Liver (tissue), 9 donors: ENCODE data around the gene SNRPA1. TPM values are rescaled to one million over a fixed set of nuclear protein-coding genes. Genes with fewer than 3 reads are reported as not detected.
A peak's percentile ranks its signal among the peaks of the same experiment; 100 is the strongest.

Experiments
- DNase-seq: peaks from one replicate; pipeline ENCODE4 v3.0.0-alpha.2; 2017; ENCODE audit warnings: low spot score
- H3K27ac ChIP-seq, 2 donors: one replicate each; pipeline ENCODE4 v1.7.0; 2013; ENCODE audit warnings: inconsistent platforms in 2 of 2, low read length in 2 of 2, control low read depth in 1 of 2, low read depth in 1 of 2, mild to moderate bottlenecking in 1 of 2
- H3K27me3 ChIP-seq, 4 donors: one replicate each; pipeline versions ENCODE4 v1.6.1 to v1.7.0; 2013; ENCODE audit warnings: low read length in 3 of 4, inconsistent platforms in 1 of 4, mild to moderate bottlenecking in 1 of 4, moderate library complexity in 1 of 4; ENCODE audit not compliant: control insufficient read depth in 4 of 4, insufficient read depth in 4 of 4
- H3K36me3 ChIP-seq, 4 donors: one replicate each; pipeline versions ENCODE4 v1.6.1 to v1.7.0; 2013; ENCODE audit warnings: low read length in 3 of 4, mild to moderate bottlenecking in 3 of 4, low read depth in 1 of 4, moderate library complexity in 1 of 4; ENCODE audit not compliant: control insufficient read depth in 4 of 4, insufficient read depth in 3 of 4
- H3K4me1 ChIP-seq, 4 donors: one replicate each; pipeline versions ENCODE4 v1.6.1 to v1.7.0; 2013; ENCODE audit warnings: low read length in 3 of 4, mild to moderate bottlenecking in 3 of 4, moderate library complexity in 1 of 4; ENCODE audit not compliant: control insufficient read depth in 4 of 4, insufficient read depth in 4 of 4
- H3K4me3 ChIP-seq, 3 donors: one replicate each; pipeline versions ENCODE4 v1.6.1 to v1.7.0; 2013; ENCODE audit warnings: low read length in 3 of 3, control low read depth in 1 of 3, low read depth in 1 of 3, mild to moderate bottlenecking in 1 of 3
- H3K9ac ChIP-seq, 2 donors: one replicate each; pipeline ENCODE4 v1.7.0; 2013; ENCODE audit warnings: low read length in 2 of 2, mild to moderate bottlenecking in 2 of 2, moderate library complexity in 2 of 2, control low read depth in 1 of 2, low read depth in 1 of 2
- H3K9me3 ChIP-seq, 4 donors: one replicate each; pipeline versions ENCODE4 v1.6.1 to v1.7.0; 2013; ENCODE audit warnings: low read length in 3 of 4; ENCODE audit not compliant: control insufficient read depth in 4 of 4
- ATF3 ChIP-seq: IDR thresholded peaks from 2 replicates; pipeline ENCODE4 v1.6.1; 2016; ENCODE audit warnings: antibody characterized with exemption
- EGR1 ChIP-seq, 2 donors: IDR thresholded peaks; 2 replicates each; pipeline ENCODE4 v1.6.1; 2016 to 2018; ENCODE audit warnings: antibody characterized with exemption in 2 of 2, low read depth in 2 of 2
- FOXA1 ChIP-seq: IDR thresholded peaks from 2 replicates; pipeline ENCODE4 v1.6.1; 2016; ENCODE audit warnings: antibody characterized with exemption
- FOXA2 ChIP-seq: IDR thresholded peaks from 2 replicates; pipeline ENCODE4 v1.6.1; 2016; ENCODE audit warnings: antibody characterized with exemption
- GABPA ChIP-seq, 2 donors: IDR thresholded peaks in 1 of 2; conservative IDR thresholded peaks in 1 of 2; 2 replicates each; pipeline ENCODE4 v1.6.1; 2016; ENCODE audit warnings: antibody characterized with exemption in 2 of 2, mild to moderate bottlenecking in 1 of 2, moderate library complexity in 1 of 2
- HNF4A ChIP-seq, 2 donors: conservative IDR thresholded peaks; 2 replicates each; pipeline ENCODE4 v1.6.1; 2016; ENCODE audit warnings: antibody characterized with exemption in 2 of 2, mild to moderate bottlenecking in 2 of 2
- HNF4G ChIP-seq: IDR thresholded peaks from 2 replicates; pipeline ENCODE4 v1.6.1; 2016; ENCODE audit warnings: antibody characterized with exemption
- JUND ChIP-seq, 2 donors: IDR thresholded peaks; 2 replicates each; pipeline ENCODE4 v1.6.1; 2016; ENCODE audit warnings: antibody characterized with exemption in 2 of 2
- NR2F2 ChIP-seq: IDR thresholded peaks from 2 replicates; pipeline ENCODE4 v1.6.1; 2016; ENCODE audit warnings: antibody characterized with exemption
- RAD21 ChIP-seq, 2 donors: IDR thresholded peaks; 2 replicates each; pipeline ENCODE4 v1.6.1; 2016; ENCODE audit warnings: antibody characterized with exemption in 2 of 2, mild to moderate bottlenecking in 2 of 2
- RXRA ChIP-seq, 2 donors: IDR thresholded peaks; 2 replicates each; pipeline ENCODE4 v1.6.1; 2017 to 2018; ENCODE audit warnings: antibody characterized with exemption in 2 of 2, mild to moderate bottlenecking in 1 of 2
- SP1 ChIP-seq: IDR thresholded peaks from 2 replicates; pipeline ENCODE4 v1.6.1; 2018; ENCODE audit warnings: antibody characterized with exemption, mild to moderate bottlenecking
- TAF1 ChIP-seq: conservative IDR thresholded peaks from 2 replicates; pipeline ENCODE4 v1.6.1; 2016; ENCODE audit warnings: antibody characterized with exemption, mild to moderate bottlenecking
- YY1 ChIP-seq: IDR thresholded peaks from 2 replicates; pipeline ENCODE4 v1.6.1; 2016; ENCODE audit warnings: antibody characterized with exemption, mild to moderate bottlenecking
- ZBTB33 ChIP-seq: IDR thresholded peaks from 2 replicates; pipeline ENCODE4 v1.6.1; 2016; ENCODE audit warnings: antibody characterized with exemption
- WGBS: extraction: QIAGEN DNeasy Blood & Tissue Kit; methylation state at CpG from one replicate; pipeline ENCODE4 v1.1.7; 2013; 5-methylcytosine and 5-hydroxymethylcytosine counted together
- polyA plus RNA-seq, 2 donors: library from polyadenylated mRNA; stranded (reverse) in 1 of 2; unstranded in 1 of 2; fragments of 200-250 nt in 1 of 2; fragments of >200 nt in 1 of 2; fragmentation: Nextera tagmentation in 1 of 2; extraction: Ambion mirVana in 1 of 2; gene quantifications; one replicate each; pipeline versions ENCODE4 v1.2.1 to v1.2.3, GENCODE V29; 2013 to 2015
- total RNA-seq, 2 donors: library from RNA; depleted of rRNA; stranded (reverse); fragments of >200 nt; gene quantifications; one replicate each; pipeline ENCODE4 v1.2.3, GENCODE V29; 2014
- TF ChIP-seq, protein P1 (sequence below): fragments of 150-350 bp; IDR thresholded peaks from 2 replicates; pipeline ENCODE4 v1.5.1; 2017; ENCODE audit warnings: improper control_type of control experiment, low read depth, low read length; ENCODE audit not compliant: missing input control
- TF ChIP-seq, protein P2 (sequence below): IDR thresholded peaks from 2 replicates; pipeline ENCODE4 v1.6.1; 2016; ENCODE audit warnings: antibody characterized with exemption, mild to moderate bottlenecking
- TF ChIP-seq, protein P3 (sequence below): IDR thresholded peaks from 2 replicates; pipeline ENCODE4 v1.6.1; 2016; ENCODE audit warnings: antibody characterized with exemption
- donor health status: healthy.
- donor health status: healthy.
- donor health status: healthy.
- donor health status: healthy.
- donor health status: healthy.

SNRPA1 gene
- total and polyA plus RNA-seq, 4 donors, result 12.7 to 31.7 (median 18.0) TPM

GRCh38 chr15:101325263-101326025, 30.4 kb upstream of the SNRPA1 start:
- H3K4me1 ChIP-seq, result peaks cover 2 to 32% (median 18%) of the 10 kb centered on the region in 4 donors
- no peak overlapping the region for H3K4me3 ChIP-seq
- TF ChIP-seq ZBTB33 (no peak), JUND (IDR thresholded peaks at IDR 0.05) (peak in 1 of 2 donors; percentile 40), YY1 (peak; percentile 49), HNF4A (conservative IDR thresholded peaks at IDR 0.05) (peak; percentile 96), RAD21 (IDR thresholded peaks at IDR 0.05) (peak; percentile 9 to 26), SP1 (peak; percentile 73), HNF4G (peak; percentile 90), NR2F2 (peak; percentile 47), RXRA (IDR thresholded peaks at IDR 0.05) (peak; percentile 88 to 92), EGR1 (IDR thresholded peaks at IDR 0.05; ENCODE audit: low read depth in 2 of 2) (no peak), ATF3 (no peak), TAF1 (no peak), FOXA1 (no peak), FOXA2 (no peak), GABPA (IDR thresholded peaks at IDR 0.05 in 1 of 2, conservative IDR thresholded peaks at IDR 0.05 in 1 of 2) (no peak)
- TF ChIP-seq, protein P1, sequence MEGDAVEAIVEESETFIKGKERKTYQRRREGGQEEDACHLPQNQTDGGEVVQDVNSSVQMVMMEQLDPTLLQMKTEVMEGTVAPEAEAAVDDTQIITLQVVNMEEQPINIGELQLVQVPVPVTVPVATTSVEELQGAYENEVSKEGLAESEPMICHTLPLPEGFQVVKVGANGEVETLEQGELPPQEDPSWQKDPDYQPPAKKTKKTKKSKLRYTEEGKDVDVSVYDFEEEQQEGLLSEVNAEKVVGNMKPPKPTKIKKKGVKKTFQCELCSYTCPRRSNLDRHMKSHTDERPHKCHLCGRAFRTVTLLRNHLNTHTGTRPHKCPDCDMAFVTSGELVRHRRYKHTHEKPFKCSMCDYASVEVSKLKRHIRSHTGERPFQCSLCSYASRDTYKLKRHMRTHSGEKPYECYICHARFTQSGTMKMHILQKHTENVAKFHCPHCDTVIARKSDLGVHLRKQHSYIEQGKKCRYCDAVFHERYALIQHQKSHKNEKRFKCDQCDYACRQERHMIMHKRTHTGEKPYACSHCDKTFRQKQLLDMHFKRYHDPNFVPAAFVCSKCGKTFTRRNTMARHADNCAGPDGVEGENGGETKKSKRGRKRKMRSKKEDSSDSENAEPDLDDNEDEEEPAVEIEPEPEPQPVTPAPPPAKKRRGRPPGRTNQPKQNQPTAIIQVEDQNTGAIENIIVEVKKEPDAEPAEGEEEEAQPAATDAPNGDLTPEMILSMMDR, result no peak
- TF ChIP-seq, protein P2, sequence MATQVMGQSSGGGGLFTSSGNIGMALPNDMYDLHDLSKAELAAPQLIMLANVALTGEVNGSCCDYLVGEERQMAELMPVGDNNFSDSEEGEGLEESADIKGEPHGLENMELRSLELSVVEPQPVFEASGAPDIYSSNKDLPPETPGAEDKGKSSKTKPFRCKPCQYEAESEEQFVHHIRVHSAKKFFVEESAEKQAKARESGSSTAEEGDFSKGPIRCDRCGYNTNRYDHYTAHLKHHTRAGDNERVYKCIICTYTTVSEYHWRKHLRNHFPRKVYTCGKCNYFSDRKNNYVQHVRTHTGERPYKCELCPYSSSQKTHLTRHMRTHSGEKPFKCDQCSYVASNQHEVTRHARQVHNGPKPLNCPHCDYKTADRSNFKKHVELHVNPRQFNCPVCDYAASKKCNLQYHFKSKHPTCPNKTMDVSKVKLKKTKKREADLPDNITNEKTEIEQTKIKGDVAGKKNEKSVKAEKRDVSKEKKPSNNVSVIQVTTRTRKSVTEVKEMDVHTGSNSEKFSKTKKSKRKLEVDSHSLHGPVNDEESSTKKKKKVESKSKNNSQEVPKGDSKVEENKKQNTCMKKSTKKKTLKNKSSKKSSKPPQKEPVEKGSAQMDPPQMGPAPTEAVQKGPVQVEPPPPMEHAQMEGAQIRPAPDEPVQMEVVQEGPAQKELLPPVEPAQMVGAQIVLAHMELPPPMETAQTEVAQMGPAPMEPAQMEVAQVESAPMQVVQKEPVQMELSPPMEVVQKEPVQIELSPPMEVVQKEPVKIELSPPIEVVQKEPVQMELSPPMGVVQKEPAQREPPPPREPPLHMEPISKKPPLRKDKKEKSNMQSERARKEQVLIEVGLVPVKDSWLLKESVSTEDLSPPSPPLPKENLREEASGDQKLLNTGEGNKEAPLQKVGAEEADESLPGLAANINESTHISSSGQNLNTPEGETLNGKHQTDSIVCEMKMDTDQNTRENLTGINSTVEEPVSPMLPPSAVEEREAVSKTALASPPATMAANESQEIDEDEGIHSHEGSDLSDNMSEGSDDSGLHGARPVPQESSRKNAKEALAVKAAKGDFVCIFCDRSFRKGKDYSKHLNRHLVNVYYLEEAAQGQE, result no peak
- TF ChIP-seq, protein P3, sequence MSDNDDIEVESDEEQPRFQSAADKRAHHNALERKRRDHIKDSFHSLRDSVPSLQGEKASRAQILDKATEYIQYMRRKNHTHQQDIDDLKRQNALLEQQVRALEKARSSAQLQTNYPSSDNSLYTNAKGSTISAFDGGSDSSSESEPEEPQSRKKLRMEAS, result peak; percentile 64
- H3K9me3 ChIP-seq, result no peaks in the 10 kb centered on the region
- WGBS, result 49% methylated on average over 19 of the region's 19 CpGs
- H3K27ac ChIP-seq, result peak overlapping the region; percentile 66 to 78
- no peak for DNase-seq
- peaks cover 11 to 66% (median 37%) of the 10 kb centered on the region in 4 donors for H3K36me3 ChIP-seq
- peak overlapping the region in 1 of 2 donors; percentile 24 for H3K9ac ChIP-seq
- no peaks in the 10 kb centered on the region for H3K27me3 ChIP-seq
